AG09309 (cell line): Measurements from ENCODE around the gene PKN2.

ENCODE experiments used
- DNase-seq: peaks from one replicate; pipeline ENCODE4 v3.0.0-alpha.2; 2010; ENCODE audit warnings: low read depth
- H3K4me3 ChIP-seq: 2 replicates; pipeline ENCODE4 v1.5.1; 2011; ENCODE audit warnings: mild to moderate bottlenecking, low read depth, low read length, moderate library complexity; ENCODE audit not compliant: control insufficient read depth
- CTCF ChIP-seq: IDR thresholded peaks from 2 replicates; pipeline ENCODE4 v1.5.1; 2011; ENCODE audit warnings: mild to moderate bottlenecking, low read depth, low read length, inconsistent platforms; ENCODE audit not compliant: insufficient read depth, control insufficient read depth; ENCODE audit errors: missing control alignments

The PKN2 gene

GRCh38 chr1:88730132-88730675, 46.1 kb downstream of the PKN2 start:
- H3K4me3 ChIP-seq = no peak overlapping the region
- TF ChIP-seq CTCF = no peak
- DNase-seq = no peak

DNA sequence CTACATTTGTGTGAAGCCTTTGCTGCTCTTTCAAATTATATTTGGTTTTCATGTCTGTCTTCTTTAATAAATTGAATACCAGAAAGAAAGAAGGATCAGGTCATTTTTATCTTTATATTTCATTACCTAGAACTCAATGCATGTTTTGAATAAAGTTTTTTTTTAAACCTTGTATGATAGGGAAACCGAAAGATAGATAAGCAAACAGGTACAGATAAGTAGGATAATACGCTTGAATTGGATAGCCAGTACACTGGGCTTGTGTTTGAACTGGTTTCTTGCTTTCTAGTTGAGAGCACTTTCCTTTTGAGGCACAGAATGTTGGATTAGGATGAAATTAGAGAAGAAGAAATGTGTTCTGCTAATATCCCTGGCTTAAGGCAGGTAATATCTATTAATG, 46.9 kb downstream of the PKN2 start:
- DNase-seq = no peak
- no peak overlapping the region for H3K4me3 ChIP-seq
- no peak for TF ChIP-seq CTCF

DNA sequence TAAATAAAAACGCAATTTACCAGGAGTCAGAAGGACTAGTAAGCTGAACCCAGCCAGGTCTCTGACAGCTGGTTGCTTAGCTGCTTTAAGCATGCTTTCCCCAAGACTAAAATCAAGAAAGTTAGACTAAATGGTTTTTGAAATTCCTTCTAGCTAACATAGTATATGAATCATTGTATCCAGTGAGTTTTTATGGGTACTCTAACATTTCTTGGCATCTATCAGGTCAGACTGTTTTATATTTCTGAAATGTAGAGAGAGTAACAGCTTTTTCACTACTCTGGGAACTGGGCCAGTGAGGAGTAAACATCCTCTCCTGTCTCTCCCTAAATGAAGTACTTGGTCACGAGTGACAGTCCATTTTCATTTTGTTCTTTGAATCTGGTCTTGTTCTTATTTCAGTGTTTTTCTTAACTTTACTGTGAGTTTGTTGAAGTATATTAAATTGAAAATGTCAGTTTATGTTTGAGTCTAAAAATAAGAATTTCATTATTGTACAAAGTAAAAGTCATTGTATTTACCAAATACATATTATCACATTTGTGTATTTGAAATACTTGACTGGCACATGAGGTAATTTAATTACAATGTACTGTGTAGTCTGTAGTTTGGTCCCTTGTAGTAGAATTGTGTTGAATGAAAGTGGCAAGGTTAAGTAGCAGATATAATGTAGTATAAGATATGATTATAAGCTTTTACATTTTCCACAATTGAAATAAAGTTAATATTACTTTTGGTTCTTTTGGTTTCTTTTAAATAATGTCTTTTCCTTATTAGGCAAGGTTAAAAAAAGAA, 47.6 kb downstream of the PKN2 start:
- DNase-seq = peak; percentile 89
- no peak overlapping the region for H3K4me3 ChIP-seq
- TF ChIP-seq CTCF = no peak

- no peak overlapping the region for H3K4me3 ChIP-seq
- DNase-seq = no peak
- TF ChIP-seq CTCF = no peak
These were observed 51.3 kb downstream of the PKN2 start for GRCh38 chr1:88735382-88735781.

DNA sequence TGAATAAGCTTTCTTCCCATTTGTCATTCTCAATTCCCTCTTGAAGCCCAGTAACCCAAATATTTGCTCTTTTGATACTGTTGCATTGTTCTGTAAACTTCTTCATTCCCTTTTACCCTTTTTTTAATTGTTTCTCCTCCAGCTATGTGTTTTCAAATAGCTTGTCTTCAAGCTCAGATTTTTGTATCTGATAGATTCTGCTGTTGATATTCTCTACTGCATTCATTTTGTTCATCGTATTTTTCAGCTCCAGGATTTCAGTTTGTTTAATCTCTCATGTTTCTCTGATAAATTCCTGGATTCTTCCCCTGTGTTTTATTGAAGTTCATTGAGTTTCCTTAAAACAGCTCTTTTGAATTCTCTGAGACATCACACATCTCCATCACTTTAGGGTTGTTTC, 51.8 kb downstream of the PKN2 start:
- DNase-seq = no peak
- no peak for TF ChIP-seq CTCF
- H3K4me3 ChIP-seq = no peak overlapping the region

GRCh38 chr1:88736633-88737248, 52.7 kb downstream of the PKN2 start:
- TF ChIP-seq CTCF = peak; percentile 82
- peak; percentile 2 for DNase-seq

More at GRCh38 chr1:88736633-88737248, 52.7 kb downstream of the PKN2 start:
- H3K4me3 ChIP-seq = no peak overlapping the region
